Fibroblast of skin of abdomen (primary cell): ENCODE data around the gene HACD2. TPM values are rescaled to one million over a fixed set of nuclear protein-coding genes. Genes with fewer than 3 reads are reported as not detected.
"Not testable (repeated sequence)": the region's sequence is repeated elsewhere in the genome, so short reads cannot be mapped to it uniquely, and the experiment has no call there.

Experiments used
- DNase-seq: peaks from one replicate; pipeline ENCODE4 v3.0.0-alpha.2; 2013
- polyA plus RNA-seq, 2 experiments: library from polyadenylated mRNA; unstranded; fragments of 120-200 nt; gene quantifications; one replicate each; pipeline ENCODE4 v1.2.1, GENCODE V29; 2013; ENCODE audit not compliant: insufficient read length in 2 of 2

HACD2 gene
- polyA plus RNA-seq (2013, experiment 1 of 2; ENCODE audit: insufficient read length) = 31.5 TPM
- polyA plus RNA-seq (2013, experiment 2 of 2; ENCODE audit: insufficient read length) = 30.5 TPM

GRCh38 chr3:123584988-123585937 lies at the start of gene HACD2:
HACD2 (minus strand) TSS chr3:123585053; CDS start chr3:123585027, 26 bp downstream.
- peak; percentile 97 for DNase-seq

GRCh38 chr3:123634149-123635051 lies 49.5 kb upstream of the HACD2 start:
- DNase-seq = peak; percentile 42

- no peak for DNase-seq
Measured at GRCh38 chr3:123633530-123633929, 48.7 kb upstream of the HACD2 start.

- peak; percentile 71 for DNase-seq
Measured at GRCh38 chr3:123632161-123632655, 47.4 kb upstream of the HACD2 start.

GRCh38 chr3:123629747-123630047 lies 44.8 kb upstream of the HACD2 start:
- DNase-seq = no peak

- DNase-seq = no peak
Measured at GRCh38 chr3:123628996-123629746, 44.3 kb upstream of the HACD2 start.

GRCh38 chr3:123627673-123628670 lies 43.1 kb upstream of the HACD2 start:
- no peak for DNase-seq

GRCh38 chr3:123626881-123627280 lies 42.0 kb upstream of the HACD2 start:
- DNase-seq = no peak

GRCh38 chr3:123624302-123624701 lies 39.4 kb upstream of the HACD2 start:
- no peak for DNase-seq

- DNase-seq = no peak
Measured at GRCh38 chr3:123623346-123623880, 38.6 kb upstream of the HACD2 start.

- DNase-seq = no peak
Measured at GRCh38 chr3:123622766-123623165, 37.9 kb upstream of the HACD2 start.

GRCh38 chr3:123621850-123622189 lies 37.0 kb upstream of the HACD2 start:
- DNase-seq = no peak

GRCh38 chr3:123621186-123621849 lies 36.5 kb upstream of the HACD2 start:
- no peak for DNase-seq

GRCh38 chr3:123620343-123620742 lies 35.5 kb upstream of the HACD2 start:
- DNase-seq = peak; percentile 61

- DNase-seq = peak; percentile 81
Measured at GRCh38 chr3:123618768-123619484, 34.1 kb upstream of the HACD2 start.

- no peak for DNase-seq
Measured at GRCh38 chr3:123618076-123618708, 33.3 kb upstream of the HACD2 start.

- peak; percentile 10 for DNase-seq
Measured at GRCh38 chr3:123616593-123616992, 31.7 kb upstream of the HACD2 start.

- no peak for DNase-seq
Measured at GRCh38 chr3:123613543-123613942, 28.7 kb upstream of the HACD2 start.

GRCh38 chr3:123611674-123612073 lies 26.8 kb upstream of the HACD2 start:
- not testable (repeated sequence) for DNase-seq
